SK-N-SH (cell line): Measurements from ENCODE around the gene SLC8A1.

Source experiments
- CHD2 ChIP-seq: fragments of 150-350 bp; IDR thresholded peaks from 2 replicates; pipeline ENCODE4 v1.6.1; 2018; ENCODE audit warnings: low read length; ENCODE audit not compliant: partially characterized antibody
- FOSL2 ChIP-seq: IDR thresholded peaks from 2 replicates; pipeline ENCODE4 v1.4.0; 2012; ENCODE audit warnings: low read depth, mild to moderate bottlenecking, moderate library complexity, borderline replicate concordance
- JUND ChIP-seq: IDR thresholded peaks from 2 replicates; pipeline ENCODE4 v1.4.0; 2012
- MXI1 ChIP-seq: IDR thresholded peaks from 2 replicates; pipeline ENCODE4 v1.6.1; 2012; ENCODE audit warnings: mild to moderate bottlenecking, low read depth, low read length, improper control_type of control experiment
- NFIC ChIP-seq: IDR thresholded peaks from 2 replicates; pipeline ENCODE4 v1.4.0; 2012; ENCODE audit warnings: borderline replicate concordance
- NRF1 ChIP-seq: IDR thresholded peaks from 2 replicates; pipeline ENCODE4 v1.6.1; 2012; ENCODE audit warnings: low read depth, mild to moderate bottlenecking, low read length
- POLR2AphosphoS5 ChIP-seq: IDR thresholded peaks from 2 replicates; pipeline ENCODE4 v1.6.1; 2012; ENCODE audit warnings: low read depth, low read length
- SIN3A ChIP-seq: IDR thresholded peaks from 2 replicates; pipeline ENCODE4 v1.6.1; 2012; ENCODE audit warnings: low read depth, mild to moderate bottlenecking, low read length, moderate library complexity, borderline replicate concordance
- USF1 ChIP-seq: IDR thresholded peaks from 2 replicates; pipeline ENCODE4 v1.4.0; 2012; ENCODE audit warnings: low read depth, borderline replicate concordance
- ZBTB33 ChIP-seq: IDR thresholded peaks from 2 replicates; pipeline ENCODE4 v1.4.0; 2012; ENCODE audit warnings: low read depth, borderline replicate concordance
- TF ChIP-seq, protein P1 (sequence below): fragments of 200-600 bp; sonication (generic); IDR thresholded peaks from 2 replicates; pipeline ENCODE4 v1.6.1; 2017; ENCODE audit warnings: antibody characterized with exemption, mild to moderate bottlenecking, moderate library complexity
- TF ChIP-seq, protein P2 (sequence below): IDR thresholded peaks from 2 replicates; pipeline ENCODE4 v1.6.1; 2012; ENCODE audit warnings: mild to moderate bottlenecking, low read depth, low read length, moderate library complexity
- TF ChIP-seq, protein P3 (sequence below): IDR thresholded peaks from 2 replicates; pipeline ENCODE4 v1.4.0; 2012; ENCODE audit warnings: low read depth

DNA sequence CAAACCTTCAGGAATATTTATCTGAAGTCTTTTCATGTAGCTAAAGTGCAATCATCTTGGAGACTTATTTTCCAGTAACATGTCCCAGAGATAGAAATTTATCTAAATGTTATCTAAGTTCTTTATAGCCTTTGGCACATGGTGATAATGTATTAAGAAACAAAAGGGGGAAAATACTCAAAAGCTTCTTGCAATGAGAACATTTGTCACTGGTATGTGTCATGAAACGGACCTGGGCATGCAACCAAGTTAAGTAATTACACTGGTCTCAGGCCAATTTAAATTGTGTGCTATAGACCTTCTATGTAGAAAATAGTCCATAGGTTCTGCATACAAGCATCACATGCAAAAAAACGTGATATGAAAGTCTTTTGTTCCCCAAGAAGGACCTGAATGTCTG is 136.2 kb downstream of the SLC8A1 start:
- TF ChIP-seq, protein P1, sequence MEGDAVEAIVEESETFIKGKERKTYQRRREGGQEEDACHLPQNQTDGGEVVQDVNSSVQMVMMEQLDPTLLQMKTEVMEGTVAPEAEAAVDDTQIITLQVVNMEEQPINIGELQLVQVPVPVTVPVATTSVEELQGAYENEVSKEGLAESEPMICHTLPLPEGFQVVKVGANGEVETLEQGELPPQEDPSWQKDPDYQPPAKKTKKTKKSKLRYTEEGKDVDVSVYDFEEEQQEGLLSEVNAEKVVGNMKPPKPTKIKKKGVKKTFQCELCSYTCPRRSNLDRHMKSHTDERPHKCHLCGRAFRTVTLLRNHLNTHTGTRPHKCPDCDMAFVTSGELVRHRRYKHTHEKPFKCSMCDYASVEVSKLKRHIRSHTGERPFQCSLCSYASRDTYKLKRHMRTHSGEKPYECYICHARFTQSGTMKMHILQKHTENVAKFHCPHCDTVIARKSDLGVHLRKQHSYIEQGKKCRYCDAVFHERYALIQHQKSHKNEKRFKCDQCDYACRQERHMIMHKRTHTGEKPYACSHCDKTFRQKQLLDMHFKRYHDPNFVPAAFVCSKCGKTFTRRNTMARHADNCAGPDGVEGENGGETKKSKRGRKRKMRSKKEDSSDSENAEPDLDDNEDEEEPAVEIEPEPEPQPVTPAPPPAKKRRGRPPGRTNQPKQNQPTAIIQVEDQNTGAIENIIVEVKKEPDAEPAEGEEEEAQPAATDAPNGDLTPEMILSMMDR, result no peak
- TF ChIP-seq JUND (no peak), MXI1 (no peak), NRF1 (no peak), NFIC (peak; percentile 46; the same call in 1 of the 2 replicates), CHD2 (no peak), USF1 (no peak), SIN3A (no peak), ZBTB33 (no peak), POLR2AphosphoS5 (no peak), FOSL2 (no peak)
- TF ChIP-seq, protein P2, sequence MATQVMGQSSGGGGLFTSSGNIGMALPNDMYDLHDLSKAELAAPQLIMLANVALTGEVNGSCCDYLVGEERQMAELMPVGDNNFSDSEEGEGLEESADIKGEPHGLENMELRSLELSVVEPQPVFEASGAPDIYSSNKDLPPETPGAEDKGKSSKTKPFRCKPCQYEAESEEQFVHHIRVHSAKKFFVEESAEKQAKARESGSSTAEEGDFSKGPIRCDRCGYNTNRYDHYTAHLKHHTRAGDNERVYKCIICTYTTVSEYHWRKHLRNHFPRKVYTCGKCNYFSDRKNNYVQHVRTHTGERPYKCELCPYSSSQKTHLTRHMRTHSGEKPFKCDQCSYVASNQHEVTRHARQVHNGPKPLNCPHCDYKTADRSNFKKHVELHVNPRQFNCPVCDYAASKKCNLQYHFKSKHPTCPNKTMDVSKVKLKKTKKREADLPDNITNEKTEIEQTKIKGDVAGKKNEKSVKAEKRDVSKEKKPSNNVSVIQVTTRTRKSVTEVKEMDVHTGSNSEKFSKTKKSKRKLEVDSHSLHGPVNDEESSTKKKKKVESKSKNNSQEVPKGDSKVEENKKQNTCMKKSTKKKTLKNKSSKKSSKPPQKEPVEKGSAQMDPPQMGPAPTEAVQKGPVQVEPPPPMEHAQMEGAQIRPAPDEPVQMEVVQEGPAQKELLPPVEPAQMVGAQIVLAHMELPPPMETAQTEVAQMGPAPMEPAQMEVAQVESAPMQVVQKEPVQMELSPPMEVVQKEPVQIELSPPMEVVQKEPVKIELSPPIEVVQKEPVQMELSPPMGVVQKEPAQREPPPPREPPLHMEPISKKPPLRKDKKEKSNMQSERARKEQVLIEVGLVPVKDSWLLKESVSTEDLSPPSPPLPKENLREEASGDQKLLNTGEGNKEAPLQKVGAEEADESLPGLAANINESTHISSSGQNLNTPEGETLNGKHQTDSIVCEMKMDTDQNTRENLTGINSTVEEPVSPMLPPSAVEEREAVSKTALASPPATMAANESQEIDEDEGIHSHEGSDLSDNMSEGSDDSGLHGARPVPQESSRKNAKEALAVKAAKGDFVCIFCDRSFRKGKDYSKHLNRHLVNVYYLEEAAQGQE, result no peak
- TF ChIP-seq, protein P3, sequence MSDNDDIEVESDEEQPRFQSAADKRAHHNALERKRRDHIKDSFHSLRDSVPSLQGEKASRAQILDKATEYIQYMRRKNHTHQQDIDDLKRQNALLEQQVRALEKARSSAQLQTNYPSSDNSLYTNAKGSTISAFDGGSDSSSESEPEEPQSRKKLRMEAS, result no peak
